DMS79 (cell line): ENCODE results near the gene ANXA4.
"Not testable (repeated sequence)": the region's sequence is repeated elsewhere in the genome, so short reads cannot be mapped to it uniquely, and the experiment has no call there.

Experiments used
- DNase-seq: peaks from one replicate; lab custom pipeline; 2025; lab: John Stamatoyannopoulos, UW

Gene ANXA4

GRCh38 chr2:69805887-69806286 is 64.0 kb downstream of the ANXA4 start:
- no peak for DNase-seq

GRCh38 chr2:69807821-69808540 is 66.0 kb downstream of the ANXA4 start:
- DNase-seq: no peak

GRCh38 chr2:69810550-69810949 is 68.6 kb downstream of the ANXA4 start:
- DNase-seq: no peak

- DNase-seq: no peak
These were observed 69.1 kb downstream of the ANXA4 start for GRCh38 chr2:69811018-69811417.

GRCh38 chr2:69811591-69811990 is 69.7 kb downstream of the ANXA4 start:
- DNase-seq: no peak

- DNase-seq: no peak
These were observed 73.8 kb downstream of the ANXA4 start for GRCh38 chr2:69815717-69816116.

- peak; percentile 43 for DNase-seq
These were observed 75.1 kb downstream of the ANXA4 start for GRCh38 chr2:69816923-69817542.

- no peak for DNase-seq
These were observed 76.0 kb downstream of the ANXA4 start for GRCh38 chr2:69817729-69818501.

GRCh38 chr2:69827796-69828540 is 86.0 kb downstream of the ANXA4 start:
- no peak for DNase-seq

GRCh38 chr2:69828938-69829255 is 87.0 kb downstream of the ANXA4 start:
- no peak for DNase-seq

GRCh38 chr2:69829256-69830044 is 87.5 kb downstream of the ANXA4 start, which contains the start of gene GMCL1:
GMCL1 (plus strand) TSS chr2:69829660; CDS start chr2:69829893, 233 bp downstream.
- DNase-seq: peak; percentile 89

GRCh38 chr2:69830045-69830905 is 88.3 kb downstream of the ANXA4 start:
- peak; percentile 10 for DNase-seq

GRCh38 chr2:69830906-69831241 is 88.9 kb downstream of the ANXA4 start:
- not testable (repeated sequence) for DNase-seq

GRCh38 chr2:69831354-69831905 is 89.5 kb downstream of the ANXA4 start:
- DNase-seq: no peak

- DNase-seq: no peak
These were observed 91.8 kb downstream of the ANXA4 start for GRCh38 chr2:69833752-69834151.

- no peak for DNase-seq
These were observed 93.7 kb downstream of the ANXA4 start for GRCh38 chr2:69835666-69836065.

- no peak for DNase-seq
These were observed 94.4 kb downstream of the ANXA4 start for GRCh38 chr2:69836316-69836715.

- DNase-seq: no peak
These were observed 95.6 kb downstream of the ANXA4 start for GRCh38 chr2:69837533-69837932.

- DNase-seq: no peak
These were observed 102.1 kb downstream of the ANXA4 start for GRCh38 chr2:69843993-69844392.

GRCh38 chr2:69844560-69844959 is 102.6 kb downstream of the ANXA4 start:
- DNase-seq: no peak
